ENCODE measurements around the gene DYNC1LI2.

DYNC1LI2 gene

DNA sequence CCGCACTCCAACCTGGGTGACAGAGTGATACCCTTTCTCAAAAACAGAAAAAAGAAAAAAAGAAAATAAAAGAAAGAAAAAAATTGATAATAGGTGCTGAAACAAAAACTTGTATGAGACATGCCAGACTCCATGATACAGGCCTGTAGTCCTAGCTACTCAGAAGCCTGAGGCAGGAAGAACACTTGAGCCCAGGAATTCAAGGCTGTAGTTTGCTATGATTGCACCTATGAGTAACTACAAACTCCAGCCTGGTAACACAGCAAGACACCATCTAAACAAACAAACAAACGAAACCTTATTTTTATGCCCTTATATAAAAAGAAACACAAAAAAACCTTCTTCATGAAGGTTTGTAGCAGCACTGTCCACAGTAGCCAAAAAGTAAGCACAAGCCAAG is 49.9 kb downstream of the DYNC1LI2 start:
- Histone ChIP-seq H3K4me1 (ENCODE audit: control insufficient read depth in 5 of 5, insufficient read depth in 5 of 5, low read length in 5 of 5) (peaks cover 3 to 28% (median 27%) of the 10 kb centered on the region in 5 donors), H3K27ac (ENCODE audit: low read depth, low read length) (no peak overlapping the region), H3K9me3 (ENCODE audit: control insufficient read depth in 5 of 5, low read length in 5 of 5) (no peaks in the 10 kb centered on the region), H3K27me3 (ENCODE audit: control insufficient read depth in 5 of 5, insufficient read depth in 4 of 5, low read length in 5 of 5) (no peaks in the 10 kb centered on the region), H3K9ac (ENCODE audit: low read length in 5 of 5) (no peak overlapping the region), H3K36me3 (ENCODE audit: control insufficient read depth in 5 of 5, insufficient read depth in 5 of 5, low read length in 5 of 5) (no peaks in the 10 kb centered on the region), H3K4me3 (ENCODE audit: low read depth in 1 of 5, low read length in 5 of 5) (no peak overlapping the region)

GRCh38 chr16:66701026-66701425 is 50.4 kb downstream of the DYNC1LI2 start:
- peaks cover 2 to 24% (median 24%) of the 10 kb centered on the region in 5 donors for H3K4me1 ChIP-seq (ENCODE audit: control insufficient read depth in 5 of 5, insufficient read depth in 5 of 5, low read length in 5 of 5)
- no peak overlapping the region for H3K9ac ChIP-seq (ENCODE audit: low read length in 5 of 5)
- no peak overlapping the region for H3K27ac ChIP-seq (ENCODE audit: low read depth, low read length)
- H3K36me3 ChIP-seq (ENCODE audit: control insufficient read depth in 5 of 5, insufficient read depth in 5 of 5, low read length in 5 of 5) = no peaks in the 10 kb centered on the region
- H3K9me3 ChIP-seq (ENCODE audit: control insufficient read depth in 5 of 5, low read length in 5 of 5) = no peaks in the 10 kb centered on the region
- H3K27me3 ChIP-seq (ENCODE audit: control insufficient read depth in 5 of 5, insufficient read depth in 4 of 5, low read length in 5 of 5) = no peaks in the 10 kb centered on the region
- H3K4me3 ChIP-seq (ENCODE audit: low read depth in 1 of 5, low read length in 5 of 5) = no peak overlapping the region

DNA sequence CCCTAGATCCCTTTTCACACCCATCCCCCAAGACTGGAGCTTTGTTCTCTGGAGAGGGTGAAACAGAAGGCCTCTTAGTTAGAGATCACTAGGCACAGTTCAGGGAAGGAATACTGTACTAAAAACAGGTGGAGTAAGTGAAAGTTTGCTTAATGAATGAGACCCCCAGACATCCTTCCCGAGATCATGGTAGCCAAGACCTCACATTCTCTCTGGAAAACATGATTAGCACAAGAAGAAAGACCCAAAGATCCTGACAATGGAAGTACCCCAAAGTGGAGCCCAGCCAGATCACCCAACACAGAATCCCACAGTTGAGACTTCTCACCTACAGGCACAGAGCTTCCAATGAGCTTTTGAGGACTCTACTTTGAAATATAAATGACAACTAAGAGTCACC is 51.5 kb downstream of the DYNC1LI2 start:
- no peak overlapping the region for H3K9ac ChIP-seq (ENCODE audit: low read length in 5 of 5)
- peaks cover 5 to 34% (median 28%) of the 10 kb centered on the region in 5 donors for H3K4me1 ChIP-seq (ENCODE audit: control insufficient read depth in 5 of 5, insufficient read depth in 5 of 5, low read length in 5 of 5)
- no peaks in the 10 kb centered on the region for H3K27me3 ChIP-seq (ENCODE audit: control insufficient read depth in 5 of 5, insufficient read depth in 4 of 5, low read length in 5 of 5)
- H3K4me3 ChIP-seq (ENCODE audit: low read depth in 1 of 5, low read length in 5 of 5) = no peak overlapping the region
- H3K36me3 ChIP-seq (ENCODE audit: control insufficient read depth in 5 of 5, insufficient read depth in 5 of 5, low read length in 5 of 5) = no peaks in the 10 kb centered on the region
- H3K9me3 ChIP-seq (ENCODE audit: control insufficient read depth in 5 of 5, low read length in 5 of 5) = no peaks in the 10 kb centered on the region
- H3K27ac ChIP-seq (ENCODE audit: low read depth, low read length) = no peak overlapping the region

DNA sequence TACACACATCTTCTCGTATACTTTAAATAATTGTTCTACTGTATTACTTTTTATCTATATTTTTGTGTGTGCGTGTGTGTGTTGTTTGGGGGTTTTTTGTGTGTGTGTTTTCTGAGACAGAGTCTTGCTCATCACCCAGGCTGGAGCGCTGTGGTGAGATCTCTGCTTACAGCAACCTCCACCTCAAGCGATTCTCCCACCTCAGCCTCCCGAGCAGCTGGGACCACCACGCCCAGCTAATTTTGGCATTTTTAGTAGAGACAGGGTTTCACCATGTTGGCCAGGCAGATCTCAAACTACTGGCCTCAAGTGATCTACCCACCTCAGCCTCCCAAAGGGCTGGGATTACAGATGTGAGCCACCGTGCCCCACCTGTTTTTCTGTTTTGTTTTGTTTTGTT is 53.4 kb downstream of the DYNC1LI2 start:
- Histone ChIP-seq H3K27ac (ENCODE audit: low read depth, low read length) (no peak overlapping the region), H3K36me3 (ENCODE audit: control insufficient read depth in 5 of 5, insufficient read depth in 5 of 5, low read length in 5 of 5) (no peaks in the 10 kb centered on the region), H3K4me3 (ENCODE audit: low read depth in 1 of 5, low read length in 5 of 5) (no peak overlapping the region), H3K27me3 (ENCODE audit: control insufficient read depth in 5 of 5, insufficient read depth in 4 of 5, low read length in 5 of 5) (no peaks in the 10 kb centered on the region), H3K9me3 (ENCODE audit: control insufficient read depth in 5 of 5, low read length in 5 of 5) (no peaks in the 10 kb centered on the region), H3K4me1 (ENCODE audit: control insufficient read depth in 5 of 5, insufficient read depth in 5 of 5, low read length in 5 of 5) (peaks cover 3 to 24% (median 18%) of the 10 kb centered on the region in 5 donors), H3K9ac (ENCODE audit: low read length in 5 of 5) (no peak overlapping the region)

- Histone ChIP-seq H3K4me3 (ENCODE audit: low read depth in 1 of 5, low read length in 5 of 5) (peak within 1 kb of the TSS; percentile 66 to 81 (median 73)), H3K36me3 (ENCODE audit: control insufficient read depth in 5 of 5, insufficient read depth in 5 of 5, low read length in 5 of 5) (no peaks in the 10 kb centered on the region), H3K27ac (ENCODE audit: low read depth, low read length) (no peak within 1 kb of the TSS), H3K27me3 (ENCODE audit: control insufficient read depth in 5 of 5, insufficient read depth in 4 of 5, low read length in 5 of 5) (no peaks in the 10 kb centered on the region), H3K4me1 (ENCODE audit: control insufficient read depth in 5 of 5, insufficient read depth in 5 of 5, low read length in 5 of 5) (peaks cover 3 to 22% (median 18%) of the 10 kb centered on the region in 5 donors), H3K9me3 (ENCODE audit: control insufficient read depth in 5 of 5, low read length in 5 of 5) (no peaks in the 10 kb centered on the region), H3K9ac (ENCODE audit: low read length in 5 of 5) (peak within 1 kb of the TSS in 4 of 5 donors; percentile 71 to 86 (median 78))
Observed at GRCh38 chr16:66696669-66697630, 54.5 kb downstream of the DYNC1LI2 start, which contains the start of gene CMTM4. Gene CMTM4, minus strand, starts transcription at chr16:66696743. Its CDS starts 218 bp downstream, at chr16:66696525.

GRCh38 chr16:66695935-66696668 is 55.3 kb downstream of the DYNC1LI2 start:
- H3K9me3 ChIP-seq (ENCODE audit: control insufficient read depth in 5 of 5, low read length in 5 of 5) = no peaks in the 10 kb centered on the region
- no peak overlapping the region for H3K27ac ChIP-seq (ENCODE audit: low read depth, low read length)
- no peaks in the 10 kb centered on the region for H3K36me3 ChIP-seq (ENCODE audit: control insufficient read depth in 5 of 5, insufficient read depth in 5 of 5, low read length in 5 of 5)
- H3K4me3 ChIP-seq (ENCODE audit: low read depth in 1 of 5, low read length in 5 of 5) = peak overlapping the region; percentile 40 to 77 (median 66)
- peak overlapping the region in 4 of 5 donors; percentile 71 to 86 (median 78) for H3K9ac ChIP-seq (ENCODE audit: low read length in 5 of 5)
- peaks cover 3 to 22% (median 18%) of the 10 kb centered on the region in 5 donors for H3K4me1 ChIP-seq (ENCODE audit: control insufficient read depth in 5 of 5, insufficient read depth in 5 of 5, low read length in 5 of 5)
- no peaks in the 10 kb centered on the region for H3K27me3 ChIP-seq (ENCODE audit: control insufficient read depth in 5 of 5, insufficient read depth in 4 of 5, low read length in 5 of 5)

DNA sequence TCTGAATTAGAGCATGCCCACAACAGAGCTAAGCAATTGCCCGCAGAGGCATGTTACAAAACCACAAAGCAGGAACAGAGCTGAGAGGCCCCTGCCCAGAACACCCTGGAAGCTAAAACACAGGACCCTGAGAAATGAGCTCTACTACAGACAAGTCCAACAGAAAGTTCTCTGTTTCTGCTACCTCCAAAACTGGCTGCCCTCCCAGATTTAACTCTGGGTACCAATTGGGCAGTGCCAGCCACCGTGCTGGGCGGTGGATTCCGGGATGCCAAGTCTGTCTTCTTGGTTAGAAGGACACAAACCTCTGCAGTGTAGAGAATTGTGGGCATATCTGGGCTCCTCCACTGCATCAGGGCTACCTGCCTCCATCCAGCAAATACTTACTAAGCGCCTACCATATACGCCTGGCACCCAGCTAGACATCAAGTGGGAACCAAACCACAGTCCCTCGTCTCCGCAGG is 55.9 kb downstream of the DYNC1LI2 start:
- peaks cover 3 to 22% (median 15%) of the 10 kb centered on the region in 5 donors for H3K4me1 ChIP-seq (ENCODE audit: control insufficient read depth in 5 of 5, insufficient read depth in 5 of 5, low read length in 5 of 5)
- no peaks in the 10 kb centered on the region for H3K27me3 ChIP-seq (ENCODE audit: control insufficient read depth in 5 of 5, insufficient read depth in 4 of 5, low read length in 5 of 5)
- H3K4me3 ChIP-seq (ENCODE audit: low read depth in 1 of 5, low read length in 5 of 5) = peak overlapping the region; percentile 40 to 77 (median 66)
- no peaks in the 10 kb centered on the region for H3K36me3 ChIP-seq (ENCODE audit: control insufficient read depth in 5 of 5, insufficient read depth in 5 of 5, low read length in 5 of 5)
- H3K27ac ChIP-seq (ENCODE audit: low read depth, low read length) = no peak overlapping the region
- H3K9ac ChIP-seq (ENCODE audit: low read length in 5 of 5) = peak overlapping the region in 4 of 5 donors; percentile 71 to 86 (median 78)
- no peaks in the 10 kb centered on the region for H3K9me3 ChIP-seq (ENCODE audit: control insufficient read depth in 5 of 5, low read length in 5 of 5)

- H3K27ac ChIP-seq (ENCODE audit: low read depth, low read length) = no peak overlapping the region
- H3K4me3 ChIP-seq (ENCODE audit: low read depth in 1 of 5, low read length in 5 of 5) = no peak overlapping the region
- H3K4me1 ChIP-seq (ENCODE audit: control insufficient read depth in 5 of 5, insufficient read depth in 5 of 5, low read length in 5 of 5) = peaks cover 3 to 22% (median 15%) of the 10 kb centered on the region in 5 donors
Observed at GRCh38 chr16:66693149-66693548, 58.3 kb downstream of the DYNC1LI2 start.

DNA sequence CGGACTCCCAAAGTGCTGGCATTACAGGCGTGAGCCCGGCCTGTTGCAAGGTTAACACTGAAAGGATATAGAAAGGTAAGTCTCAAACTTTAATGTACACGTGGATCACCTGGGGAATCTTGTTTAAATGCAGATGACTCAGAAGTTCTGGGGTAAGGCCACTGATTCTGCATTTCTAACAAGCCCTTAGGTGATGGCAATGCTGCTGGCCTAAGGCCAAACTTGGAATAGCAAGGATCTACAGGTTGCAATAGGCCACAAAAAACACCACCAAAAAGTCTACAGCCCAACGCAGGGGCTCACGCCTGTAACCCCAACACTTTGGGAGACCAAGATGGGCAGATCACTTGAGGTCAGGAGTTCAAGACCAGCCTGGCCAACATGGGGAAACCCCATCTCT is 59.1 kb downstream of the DYNC1LI2 start:
- Histone ChIP-seq H3K27ac (ENCODE audit: low read depth, low read length) (no peak overlapping the region), H3K4me1 (ENCODE audit: control insufficient read depth in 5 of 5, insufficient read depth in 5 of 5, low read length in 5 of 5) (peaks cover 3 to 21% (median 15%) of the 10 kb centered on the region in 5 donors), H3K9me3 (ENCODE audit: control insufficient read depth in 5 of 5, low read length in 5 of 5) (no peaks in the 10 kb centered on the region), H3K27me3 (ENCODE audit: control insufficient read depth in 5 of 5, insufficient read depth in 4 of 5, low read length in 5 of 5) (no peaks in the 10 kb centered on the region), H3K4me3 (ENCODE audit: low read depth in 1 of 5, low read length in 5 of 5) (no peak overlapping the region), H3K36me3 (ENCODE audit: control insufficient read depth in 5 of 5, insufficient read depth in 5 of 5, low read length in 5 of 5) (no peaks in the 10 kb centered on the region), H3K9ac (ENCODE audit: low read length in 5 of 5) (no peak overlapping the region)

More at GRCh38 chr16:66693149-66693548, 58.3 kb downstream of the DYNC1LI2 start:
- no peak overlapping the region for H3K9ac ChIP-seq (ENCODE audit: low read length in 5 of 5)
- no peaks in the 10 kb centered on the region for H3K9me3 ChIP-seq (ENCODE audit: control insufficient read depth in 5 of 5, low read length in 5 of 5)
- no peaks in the 10 kb centered on the region for H3K27me3 ChIP-seq (ENCODE audit: control insufficient read depth in 5 of 5, insufficient read depth in 4 of 5, low read length in 5 of 5)
- no peaks in the 10 kb centered on the region for H3K36me3 ChIP-seq (ENCODE audit: control insufficient read depth in 5 of 5, insufficient read depth in 5 of 5, low read length in 5 of 5)

All from subcutaneous abdominal adipose tissue (tissue), 5 donors.